ENCODE data around the gene PARD3B.

DNA sequence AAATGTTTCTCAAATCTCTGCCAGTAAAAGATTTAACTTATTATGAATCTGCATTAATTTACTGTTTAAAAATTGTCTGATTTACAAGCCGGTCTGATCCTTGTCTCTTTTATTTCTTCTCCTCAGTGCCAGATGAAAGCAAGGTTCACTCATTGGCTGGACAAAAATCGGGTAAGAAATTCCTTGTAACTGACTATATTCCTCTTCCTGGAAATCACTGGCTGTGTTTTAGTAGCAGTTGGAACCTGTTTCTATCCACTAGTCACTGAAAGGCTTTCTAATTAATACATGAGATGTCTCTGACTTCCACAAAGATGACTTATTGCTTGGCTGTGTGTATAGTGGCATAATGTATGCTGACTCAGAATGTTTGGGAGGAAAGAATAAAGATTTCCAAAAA lies 700.4 kb downstream of the PARD3B start:
- TF ChIP-seq, protein P1, sequence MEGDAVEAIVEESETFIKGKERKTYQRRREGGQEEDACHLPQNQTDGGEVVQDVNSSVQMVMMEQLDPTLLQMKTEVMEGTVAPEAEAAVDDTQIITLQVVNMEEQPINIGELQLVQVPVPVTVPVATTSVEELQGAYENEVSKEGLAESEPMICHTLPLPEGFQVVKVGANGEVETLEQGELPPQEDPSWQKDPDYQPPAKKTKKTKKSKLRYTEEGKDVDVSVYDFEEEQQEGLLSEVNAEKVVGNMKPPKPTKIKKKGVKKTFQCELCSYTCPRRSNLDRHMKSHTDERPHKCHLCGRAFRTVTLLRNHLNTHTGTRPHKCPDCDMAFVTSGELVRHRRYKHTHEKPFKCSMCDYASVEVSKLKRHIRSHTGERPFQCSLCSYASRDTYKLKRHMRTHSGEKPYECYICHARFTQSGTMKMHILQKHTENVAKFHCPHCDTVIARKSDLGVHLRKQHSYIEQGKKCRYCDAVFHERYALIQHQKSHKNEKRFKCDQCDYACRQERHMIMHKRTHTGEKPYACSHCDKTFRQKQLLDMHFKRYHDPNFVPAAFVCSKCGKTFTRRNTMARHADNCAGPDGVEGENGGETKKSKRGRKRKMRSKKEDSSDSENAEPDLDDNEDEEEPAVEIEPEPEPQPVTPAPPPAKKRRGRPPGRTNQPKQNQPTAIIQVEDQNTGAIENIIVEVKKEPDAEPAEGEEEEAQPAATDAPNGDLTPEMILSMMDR (IDR thresholded peaks at IDR 0.05): no peak
- TF ChIP-seq POLR2AphosphoS5 (IDR thresholded peaks at IDR 0.05; ENCODE audit: insufficient read depth in 1 of 2, low read depth in 1 of 2): no peak
